ENCODE results near the gene UBE2L6. TPM values are rescaled to one million over a fixed set of nuclear protein-coding genes. Genes with fewer than 3 reads are reported as not detected.
A peak's percentile ranks its signal among the peaks of the same experiment; 100 is the strongest.

The UBE2L6 gene
- total and polyA plus RNA-seq, 2 of the 4 experiments (the other 2 are of a cell fraction): 37.5 to 46.7 TPM

DNA sequence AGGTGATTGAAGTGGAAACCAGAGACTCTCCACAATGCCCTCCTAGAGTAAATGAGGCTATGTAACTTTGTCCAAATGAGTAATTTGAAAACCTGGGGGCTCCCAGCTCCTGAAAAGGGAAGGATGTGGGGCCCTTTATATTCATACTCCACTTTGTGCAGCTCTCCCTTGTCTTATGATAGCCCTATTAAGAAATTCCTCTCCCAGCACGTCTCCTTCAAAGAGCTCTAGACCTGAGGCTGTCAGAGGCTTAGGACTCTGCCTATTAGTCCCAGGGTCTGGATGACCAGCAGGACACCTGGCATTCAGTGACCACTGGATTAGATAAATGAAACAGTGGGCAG, 54.0 kb downstream of the UBE2L6 start:
- Histone ChIP-seq H4K8ac (ENCODE audit: low read depth in 2 of 2, low read length in 2 of 2) (no peak overlapping the region), H3K4ac (ENCODE audit: low read depth, low read length) (no peak overlapping the region), H4K20me1 (ENCODE audit: insufficient read depth, low read length) (peaks cover 7% of the 10 kb centered on the region; the same call in 1 of the 2 replicates), H3K27ac (ENCODE audit: insufficient read depth, low read length) (no peak overlapping the region), H3K4me1 (ENCODE audit: control insufficient read depth, insufficient read depth, low read length) (no peaks in the 10 kb centered on the region; the same call in 1 of the 2 replicates), H3K9me3 (ENCODE audit: control insufficient read depth, insufficient read depth, low read length) (no peaks in the 10 kb centered on the region), H4K91ac (ENCODE audit: insufficient read depth, low read depth, low read length) (no peak overlapping the region), H3K4me2 (ENCODE audit: low read depth, low read length) (peak overlapping the region; percentile 91; the same call in 1 of the 2 replicates), H2AK9ac (replicated peaks; ENCODE audit: low read depth, low read length, poor library complexity) (no peak overlapping the region), H3K56ac (ENCODE audit: extremely low read depth, insufficient read depth, low read length) (no peak overlapping the region), H3K18ac (ENCODE audit: low read depth, low read length) (no peak overlapping the region), H3K23ac (ENCODE audit: low read depth, low read length) (peak overlapping the region; percentile 72; the same call in 1 of the 2 replicates), H3K9ac (ENCODE audit: low read depth, low read length) (no peak overlapping the region), H2AK5ac (ENCODE audit: low read depth, low read length) (peak overlapping the region; percentile 70; the same call in 1 of the 2 replicates), H2BK20ac (ENCODE audit: low read depth, low read length) (no peak overlapping the region), H2BK120ac (ENCODE audit: low read depth, low read length) (no peak overlapping the region), H2AFZ (replicated peaks; ENCODE audit: low read length, poor library complexity) (no peak overlapping the region), H3K9me1 (ENCODE audit: insufficient read depth, low read length) (no peaks in the 10 kb centered on the region; the same call in 1 of the 2 replicates), H4K5ac (ENCODE audit: low read depth, low read length) (no peak overlapping the region), H3K27me3 (ENCODE audit: control insufficient read depth, insufficient read depth, low read length) (no peaks in the 10 kb centered on the region), H3K14ac (replicated peaks; ENCODE audit: low read depth, low read length) (no peak overlapping the region), H2BK15ac (ENCODE audit: low read depth, low read length) (no peak overlapping the region), H3K4me3 (ENCODE audit: insufficient read depth, low read depth, low read length) (no peak overlapping the region), H2BK5ac (ENCODE audit: low read depth, low read length, poor library complexity, severe bottlenecking) (no peak overlapping the region), H3K36me3 (ENCODE audit: control insufficient read depth, insufficient read depth, low read length) (peaks cover 5% of the 10 kb centered on the region; the same call in 1 of the 2 replicates), H3K79me1 (ENCODE audit: low read depth in 1 of 2, low read length in 2 of 2) (peaks cover 7 to 24% of the 10 kb centered on the region in 2 experiments; a peak in 3 of 4 replicates)
- intact Hi-C loops (cut with micrococcal nuclease): no loop called here
- no peak for TF ChIP-seq MAFK (IDR thresholded peaks at IDR 0.05; ENCODE audit: low read depth, low read length)
- no peak for TF ChIP-seq POLR2A (IDR thresholded peaks at IDR 0.05; ENCODE audit: low read depth, low read length)
- TF ChIP-seq SMC3 (IDR thresholded peaks at IDR 0.05; ENCODE audit: low read depth, low read length): no peak
- TF ChIP-seq RFX5 (IDR thresholded peaks at IDR 0.05; ENCODE audit: low read depth, low read length): no peak
- no peak for TF ChIP-seq BHLHE40 (IDR thresholded peaks at IDR 0.05; ENCODE audit: low read depth, low read length)
- DNase-seq: no peak
- POLR2A ChIA-PET (ENCODE audit: unreplicated experiment): no interaction called here
- CTCF ChIA-PET: interaction anchor here (1.2 kb wide), 1 partner anchor 20 kb away, joined by 7 read pairs; no protein-coding TSS in a partner anchor
- in situ Hi-C loops (cut with MboI; ENCODE audit: low sequenced_read_pairs): loop anchor here (25.0 kb wide), 1 partner anchor 676 kb away; no protein-coding TSS in a partner anchor
- dilution Hi-C loops (cut with HindIII; ENCODE audit: low sequenced_read_pairs, unreplicated experiment): no loop called here
- no peak for ATAC-seq (ENCODE audit: low read depth)
- no CpG with 5 or more reads among the region's 1 CpG for whole genome bisulfite sequencing, 2 experiments (ENCODE audit: extremely low coverage in 2 of 2, insufficient read length in 1 of 2)
- no TSS peak for BruUV-seq (replicated peaks)

Data from IMR-90 (cell line).